Activated naive CD4-positive, alpha-beta T cell treated with anti-CD3 and anti-CD28 coated beads, Interleukin-2, amount 50 U/mL, for 24 hours (primary cell): ENCODE results near the gene TBX1.

Source experiments
- H3K27ac Mint-ChIP-seq: one replicate; pipeline ENCODE4 v1.8.0; 2021; ENCODE audit warnings: mild to moderate bottlenecking, mixed read lengths
- H3K27me3 Mint-ChIP-seq: one replicate; pipeline ENCODE4 v1.8.0; 2021; ENCODE audit warnings: mixed read lengths
- H3K36me3 Mint-ChIP-seq: one replicate; pipeline ENCODE4 v1.8.0; 2021; ENCODE audit warnings: mixed read lengths
- H3K4me1 Mint-ChIP-seq: one replicate; pipeline ENCODE4 v1.8.0; 2021; ENCODE audit warnings: mixed read lengths
- H3K4me3 Mint-ChIP-seq: one replicate; pipeline ENCODE4 v1.8.0; 2021; ENCODE audit warnings: mild to moderate bottlenecking, mixed read lengths
- H3K9me3 Mint-ChIP-seq: one replicate; pipeline ENCODE4 v1.8.0; 2021; ENCODE audit warnings: mixed read lengths

TBX1 gene

DNA sequence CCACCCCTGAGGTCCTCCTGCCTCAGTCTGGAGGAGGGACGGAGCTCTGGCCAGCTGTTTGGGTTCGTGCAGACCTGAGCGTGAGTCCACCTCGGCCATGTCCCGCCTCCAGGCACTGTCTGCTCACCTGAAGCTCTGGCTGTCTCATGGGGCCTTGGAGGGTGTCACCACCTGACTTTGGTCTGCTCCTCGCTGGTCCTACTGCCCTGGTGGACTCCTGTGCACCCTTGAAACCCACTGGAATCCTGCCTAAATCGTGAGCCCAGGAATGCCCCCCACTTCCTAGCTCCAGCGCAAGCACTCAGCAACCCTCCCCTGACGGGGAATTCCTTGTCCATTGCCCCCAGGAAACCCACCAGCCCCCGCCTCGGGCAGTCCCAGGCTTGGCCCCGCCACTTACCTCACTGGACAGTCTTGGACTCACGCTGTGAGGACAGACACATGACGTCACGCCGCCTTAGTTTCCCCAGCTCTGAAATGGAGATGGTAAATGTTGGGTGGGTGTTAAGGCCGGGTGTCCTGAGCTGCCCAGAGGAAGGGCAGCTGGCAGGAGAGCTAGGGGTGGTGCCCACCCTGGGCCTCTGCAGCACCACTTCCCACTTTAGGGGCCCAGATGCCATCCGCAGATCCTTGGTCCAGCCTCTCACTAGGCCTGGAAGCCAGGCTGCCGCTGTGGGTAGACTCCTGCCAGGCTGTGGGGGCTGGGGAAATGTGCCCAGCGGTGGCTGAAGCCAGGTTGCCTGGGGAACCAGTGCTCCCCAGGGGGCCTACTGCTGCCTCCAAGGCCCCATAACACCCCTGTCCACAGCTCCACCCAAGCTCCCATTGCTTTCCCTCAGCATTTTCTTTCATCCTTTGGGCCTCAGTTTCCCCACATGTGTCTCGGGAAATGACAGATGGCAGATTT lies 18.2 kb upstream of the TBX1 start:
- H3K36me3 Mint-ChIP-seq = no peaks in the 10 kb centered on the region
- H3K27me3 Mint-ChIP-seq = no peaks in the 10 kb centered on the region
- no peak overlapping the region for H3K4me3 Mint-ChIP-seq
- H3K9me3 Mint-ChIP-seq = no peaks in the 10 kb centered on the region
- no peaks in the 10 kb centered on the region for H3K4me1 Mint-ChIP-seq
- no peak overlapping the region for H3K27ac Mint-ChIP-seq

DNA sequence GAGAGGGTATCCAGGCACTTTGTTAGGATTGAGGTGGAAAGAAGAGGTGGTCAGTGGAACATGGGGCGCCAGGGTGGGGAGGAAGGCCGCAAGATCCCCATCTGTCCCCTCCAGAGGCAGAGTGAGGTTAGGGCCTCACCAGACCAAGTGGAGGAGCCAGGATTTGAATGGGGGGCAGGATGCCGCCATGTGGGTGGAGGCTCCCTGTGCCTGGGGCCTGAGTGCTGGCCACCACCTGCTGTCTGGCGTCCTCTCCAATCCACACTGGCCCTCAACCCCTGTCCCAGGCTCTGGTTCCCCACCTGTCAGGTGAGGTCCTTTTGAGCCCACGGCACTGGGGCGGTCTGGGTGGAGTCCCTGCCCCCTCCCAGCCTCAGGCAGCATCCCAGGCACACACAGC lies 17.5 kb upstream of the TBX1 start:
- H3K4me3 Mint-ChIP-seq = no peak overlapping the region
- H3K4me1 Mint-ChIP-seq = no peaks in the 10 kb centered on the region
- H3K36me3 Mint-ChIP-seq = no peaks in the 10 kb centered on the region
- no peaks in the 10 kb centered on the region for H3K9me3 Mint-ChIP-seq
- no peaks in the 10 kb centered on the region for H3K27me3 Mint-ChIP-seq
- H3K27ac Mint-ChIP-seq = no peak overlapping the region

DNA sequence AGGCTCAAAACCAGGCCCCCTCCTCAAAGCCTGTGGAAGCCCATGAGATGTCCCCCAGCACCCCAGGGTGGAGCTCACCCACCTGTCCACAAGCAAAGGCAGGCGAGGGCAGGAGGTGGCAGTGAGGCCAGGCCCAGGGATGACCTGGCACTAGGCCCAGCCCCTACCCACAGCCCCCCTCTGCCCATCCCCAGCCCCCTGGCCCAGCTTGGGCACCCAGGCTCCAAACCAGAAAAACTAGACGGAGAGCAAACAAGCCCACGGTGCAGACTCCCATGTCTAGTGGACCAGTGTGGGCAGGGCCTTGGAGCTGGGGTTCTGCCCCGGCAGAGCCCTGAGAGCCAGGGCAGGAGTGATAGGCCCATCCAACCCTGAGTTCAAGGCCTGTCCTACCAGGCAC lies 16.9 kb upstream of the TBX1 start:
- Mint-ChIP-seq H3K27ac (no peak overlapping the region), H3K4me1 (no peaks in the 10 kb centered on the region), H3K27me3 (no peaks in the 10 kb centered on the region), H3K36me3 (no peaks in the 10 kb centered on the region), H3K4me3 (no peak overlapping the region), H3K9me3 (no peaks in the 10 kb centered on the region)

DNA sequence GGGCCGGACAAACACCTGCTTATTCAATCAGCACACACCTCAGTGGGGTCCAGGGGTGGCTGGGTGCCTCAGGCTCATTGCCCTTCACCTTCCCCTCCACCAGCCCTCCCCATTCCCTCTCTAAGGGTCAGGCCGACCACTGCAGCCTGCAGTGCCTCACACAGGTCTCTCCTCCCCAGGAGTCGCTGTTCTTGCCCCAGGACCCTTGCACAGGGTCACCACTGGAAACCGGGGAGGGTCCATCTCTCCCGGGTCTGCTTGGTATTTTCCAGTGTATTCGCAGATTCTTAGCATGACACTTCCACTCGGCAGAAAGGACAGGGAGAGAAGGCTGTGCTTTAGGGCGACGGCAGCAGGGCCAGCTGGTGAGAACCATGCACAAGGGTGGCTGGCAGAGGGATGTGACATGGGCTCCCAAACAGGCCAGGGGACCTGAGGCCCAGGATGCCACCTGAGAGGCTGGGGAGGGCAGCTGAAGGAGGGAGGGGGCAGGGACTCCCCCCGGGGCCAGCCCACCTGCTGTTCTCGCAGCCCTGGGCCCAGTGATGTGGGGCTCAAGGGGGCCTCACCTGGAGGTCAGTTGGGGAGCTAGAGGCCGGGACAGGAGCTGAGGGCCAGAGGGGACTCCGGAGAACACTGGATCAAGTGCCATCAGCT lies 16.1 kb upstream of the TBX1 start:
- Mint-ChIP-seq H3K4me3 (no peak overlapping the region), H3K27me3 (no peaks in the 10 kb centered on the region), H3K9me3 (no peaks in the 10 kb centered on the region), H3K36me3 (no peaks in the 10 kb centered on the region), H3K27ac (no peak overlapping the region), H3K4me1 (no peaks in the 10 kb centered on the region)

DNA sequence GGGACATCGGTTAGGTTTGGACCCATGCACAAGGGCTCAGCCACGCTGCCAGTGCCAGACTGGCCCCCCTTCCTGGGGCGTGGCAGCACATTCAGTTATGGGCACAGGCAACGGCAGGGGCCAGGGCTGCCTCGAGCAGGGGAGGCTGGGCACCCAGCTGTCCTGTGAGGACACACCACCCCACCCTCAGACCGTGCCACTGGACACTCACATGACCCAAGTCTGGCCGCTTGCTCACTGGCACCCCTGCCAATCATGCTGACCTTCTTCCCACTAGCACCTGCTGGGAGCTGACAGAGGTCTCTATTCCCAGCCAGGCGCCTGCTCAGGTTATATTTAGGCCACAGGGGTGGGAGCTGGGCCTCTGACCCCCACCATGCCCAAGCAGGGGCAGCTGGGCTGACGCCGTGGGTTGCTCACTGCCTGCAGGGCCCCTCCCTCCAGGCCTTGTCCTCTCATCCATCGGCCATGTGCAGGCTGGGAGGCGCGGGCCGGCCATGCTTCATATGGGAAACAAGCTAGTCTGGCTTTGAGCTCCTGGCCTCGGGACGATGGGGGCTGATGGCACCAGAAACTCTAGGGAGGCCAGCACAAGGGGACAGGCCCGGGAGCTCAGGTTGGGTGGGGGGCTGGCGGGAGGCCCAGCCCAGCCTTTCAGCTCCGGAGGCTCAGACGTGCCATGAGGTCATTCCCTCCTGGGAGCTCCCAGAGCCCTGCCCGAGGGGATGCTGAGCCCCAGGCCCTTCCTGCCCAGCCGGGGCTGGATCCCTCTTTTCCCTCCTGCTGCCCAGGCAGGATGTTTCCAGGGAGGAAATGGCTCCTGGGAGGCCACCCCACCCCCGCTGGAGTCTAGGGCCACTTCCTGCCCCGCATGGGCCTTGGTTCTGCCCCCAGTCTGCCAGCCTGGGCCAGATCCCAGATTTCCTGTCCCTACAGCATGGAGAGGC lies 15.2 kb upstream of the TBX1 start:
- no peaks in the 10 kb centered on the region for H3K27me3 Mint-ChIP-seq
- no peak overlapping the region for H3K4me3 Mint-ChIP-seq
- H3K36me3 Mint-ChIP-seq = no peaks in the 10 kb centered on the region
- no peaks in the 10 kb centered on the region for H3K4me1 Mint-ChIP-seq
- H3K27ac Mint-ChIP-seq = no peak overlapping the region
- no peaks in the 10 kb centered on the region for H3K9me3 Mint-ChIP-seq

DNA sequence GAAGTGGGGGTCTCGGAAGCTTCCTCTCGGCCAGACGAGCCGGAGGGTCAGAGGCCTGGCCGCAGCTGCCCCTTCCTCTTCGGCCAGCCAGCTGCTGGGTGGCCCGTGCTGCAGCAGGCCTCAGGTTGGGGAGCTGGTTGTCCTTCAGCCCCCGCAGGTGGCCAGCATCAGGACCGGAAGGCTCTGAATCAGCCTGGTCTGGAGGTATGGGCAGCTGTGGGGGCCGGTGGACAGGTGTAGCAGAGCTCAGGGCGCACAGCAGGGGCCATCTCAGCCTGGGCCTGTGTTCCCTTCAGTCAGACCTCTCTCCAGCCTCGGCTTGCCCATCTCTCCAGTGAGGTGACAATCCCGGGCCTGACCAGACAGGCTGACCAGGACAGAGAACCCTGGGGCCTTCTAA lies 13.9 kb upstream of the TBX1 start:
- no peaks in the 10 kb centered on the region for H3K36me3 Mint-ChIP-seq
- H3K9me3 Mint-ChIP-seq = no peaks in the 10 kb centered on the region
- no peak overlapping the region for H3K27ac Mint-ChIP-seq
- no peak overlapping the region for H3K4me3 Mint-ChIP-seq
- no peaks in the 10 kb centered on the region for H3K4me1 Mint-ChIP-seq
- no peaks in the 10 kb centered on the region for H3K27me3 Mint-ChIP-seq

DNA sequence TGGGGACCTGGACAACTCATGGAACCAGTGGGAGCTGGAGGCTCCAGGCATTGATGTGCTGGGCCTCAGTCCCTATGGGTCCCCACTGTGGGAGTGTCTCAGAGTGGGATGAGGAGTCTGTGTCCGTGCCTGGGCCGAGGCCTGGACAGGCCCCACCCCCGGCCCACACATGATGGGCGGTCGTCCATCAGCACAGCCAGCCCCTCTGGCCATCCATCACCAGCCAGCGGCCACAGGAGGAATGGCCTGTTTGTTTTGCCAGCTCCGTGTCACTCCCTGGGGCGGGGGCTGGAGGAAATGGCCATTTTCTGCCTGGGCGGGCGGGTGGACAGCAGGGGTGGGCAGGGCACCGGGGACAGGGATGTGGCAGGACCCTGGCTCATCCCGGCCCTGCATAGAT lies 13.0 kb upstream of the TBX1 start:
- H3K27ac Mint-ChIP-seq = no peak overlapping the region
- no peaks in the 10 kb centered on the region for H3K4me1 Mint-ChIP-seq
- H3K9me3 Mint-ChIP-seq = no peaks in the 10 kb centered on the region
- H3K4me3 Mint-ChIP-seq = no peak overlapping the region
- no peaks in the 10 kb centered on the region for H3K36me3 Mint-ChIP-seq
- H3K27me3 Mint-ChIP-seq = peaks cover under 1% of the 10 kb centered on the region

DNA sequence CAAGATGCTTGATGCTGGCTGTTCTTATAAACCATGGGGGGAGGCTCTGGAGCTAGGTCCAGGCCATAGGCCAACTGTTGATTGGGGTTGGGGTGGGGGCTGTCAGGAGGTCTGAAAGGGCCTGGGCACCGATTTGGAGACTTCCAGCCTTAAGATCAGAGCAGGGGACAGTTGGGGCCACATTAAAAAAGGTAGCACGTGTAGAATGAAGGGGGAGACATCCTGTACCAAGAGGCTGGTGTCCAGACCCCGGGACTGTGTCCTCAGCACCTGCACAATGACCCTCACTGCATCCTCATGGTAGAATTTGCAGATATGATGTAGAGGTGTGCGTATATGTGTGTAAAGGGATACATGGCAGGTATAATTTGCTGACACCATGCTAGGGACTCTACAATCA lies 12.4 kb upstream of the TBX1 start:
- Mint-ChIP-seq H3K27me3 (peaks cover 4% of the 10 kb centered on the region), H3K36me3 (no peaks in the 10 kb centered on the region), H3K4me3 (no peak overlapping the region), H3K4me1 (no peaks in the 10 kb centered on the region), H3K27ac (no peak overlapping the region), H3K9me3 (no peaks in the 10 kb centered on the region)

DNA sequence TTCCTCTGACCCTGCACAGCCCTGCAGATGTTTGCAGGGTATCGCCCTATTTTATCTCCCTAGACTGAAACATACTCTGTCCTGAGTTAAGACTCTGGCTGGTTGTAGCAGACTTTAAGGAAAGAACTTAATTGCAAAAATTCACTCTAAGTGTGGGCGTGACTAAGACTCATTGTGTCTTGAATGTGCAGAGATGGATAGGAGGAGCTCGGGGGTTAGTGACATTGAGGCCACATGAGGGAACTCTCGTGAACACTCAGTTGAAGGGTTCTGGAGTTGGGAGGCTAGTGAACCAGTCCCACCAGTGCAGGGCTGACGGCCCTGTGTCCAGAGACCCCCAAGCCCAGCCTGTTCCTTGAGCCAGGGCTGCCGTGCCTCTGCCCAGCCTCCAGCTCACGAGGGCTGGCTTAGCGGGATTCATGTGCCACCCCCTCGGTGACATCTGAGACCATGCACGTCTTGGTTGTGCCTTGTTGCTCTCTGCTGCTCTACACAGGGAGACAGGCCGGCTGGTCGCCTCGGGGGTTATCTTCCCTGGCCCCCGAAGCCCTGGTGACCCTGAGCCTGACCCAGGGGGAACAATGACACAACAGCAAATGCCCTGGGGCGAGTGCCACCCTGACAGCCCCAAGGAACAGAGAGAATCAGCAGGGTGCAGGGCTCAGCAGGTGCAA lies 11.4 kb upstream of the TBX1 start:
- Mint-ChIP-seq H3K4me3 (no peak overlapping the region), H3K9me3 (no peaks in the 10 kb centered on the region), H3K27ac (no peak overlapping the region), H3K36me3 (no peaks in the 10 kb centered on the region), H3K27me3 (peaks cover 4% of the 10 kb centered on the region), H3K4me1 (no peaks in the 10 kb centered on the region)

DNA sequence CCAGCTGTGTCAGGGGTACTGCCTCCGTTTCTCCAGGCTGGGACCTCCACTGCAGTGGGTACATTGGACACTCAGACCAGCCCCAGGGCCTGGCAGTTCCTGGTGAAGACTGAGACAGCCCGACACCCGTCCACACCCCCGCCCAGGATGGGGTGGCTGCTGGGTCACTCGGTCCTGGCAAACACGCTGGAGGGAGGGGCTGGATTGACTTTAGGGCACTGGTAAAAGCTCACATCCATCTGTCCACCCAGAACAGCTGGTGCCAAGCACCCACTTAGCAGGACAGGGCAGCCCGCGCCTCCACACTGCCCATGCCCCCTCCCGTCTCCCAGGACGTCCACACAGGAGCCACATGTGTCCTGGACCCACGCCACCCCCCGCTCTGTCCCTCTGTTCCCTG lies 10.7 kb upstream of the TBX1 start:
- Mint-ChIP-seq H3K27ac (no peak overlapping the region), H3K4me3 (no peak overlapping the region), H3K9me3 (no peaks in the 10 kb centered on the region), H3K27me3 (peaks cover 4% of the 10 kb centered on the region), H3K36me3 (no peaks in the 10 kb centered on the region), H3K4me1 (no peaks in the 10 kb centered on the region)

DNA sequence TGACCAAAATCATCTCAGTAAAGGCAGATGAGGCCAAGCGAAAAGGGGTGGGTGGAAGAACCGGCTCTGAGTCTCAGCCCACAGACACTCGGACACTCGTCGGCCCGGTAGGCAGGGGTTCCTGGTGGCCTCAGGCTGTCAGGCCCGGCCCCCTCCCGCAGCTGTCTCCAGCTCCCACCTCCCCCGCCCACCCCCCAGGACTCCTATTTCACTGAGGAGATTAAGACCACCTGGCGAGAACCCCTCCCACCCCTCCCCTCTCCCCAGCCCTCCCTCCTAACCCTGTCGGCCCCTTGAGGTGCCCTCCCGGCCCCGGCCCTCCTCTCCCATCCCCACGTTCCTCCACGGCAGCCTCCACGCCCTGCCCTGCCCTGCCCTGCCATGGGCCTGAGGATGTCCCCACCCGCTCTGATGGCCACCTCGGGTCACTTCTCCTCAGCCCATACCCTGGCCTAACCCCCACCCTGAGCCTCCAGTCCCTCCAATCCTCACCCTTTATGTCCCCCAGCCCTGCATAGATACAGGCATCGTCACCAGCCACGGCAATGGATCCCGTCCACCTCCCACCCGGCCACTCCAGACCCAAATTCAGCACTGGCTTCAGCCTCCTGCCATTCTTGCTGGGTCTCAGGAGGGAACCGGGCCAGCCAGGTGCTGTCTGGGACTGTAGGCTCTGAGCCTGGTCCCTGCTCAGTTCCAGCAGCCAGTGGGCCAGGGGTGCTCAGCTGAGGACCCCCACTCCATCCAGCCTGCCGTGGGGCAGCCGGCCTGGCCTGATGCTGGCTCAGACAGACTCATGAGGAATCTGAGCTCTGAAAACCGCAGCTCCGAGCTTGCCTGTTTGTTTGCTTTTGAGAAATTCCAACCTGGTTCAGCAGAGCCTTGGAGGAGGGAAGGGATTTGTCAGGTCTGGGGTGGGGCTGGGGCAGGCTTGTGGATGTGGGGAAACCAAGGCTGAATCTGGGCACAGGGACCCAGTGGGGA lies 9.8 kb upstream of the TBX1 start:
- H3K27ac Mint-ChIP-seq = no peak overlapping the region
- peaks cover 3% of the 10 kb centered on the region for H3K4me1 Mint-ChIP-seq
- H3K4me3 Mint-ChIP-seq = no peak overlapping the region
- H3K27me3 Mint-ChIP-seq = peaks cover 5% of the 10 kb centered on the region
- H3K9me3 Mint-ChIP-seq = no peaks in the 10 kb centered on the region
- no peaks in the 10 kb centered on the region for H3K36me3 Mint-ChIP-seq

DNA sequence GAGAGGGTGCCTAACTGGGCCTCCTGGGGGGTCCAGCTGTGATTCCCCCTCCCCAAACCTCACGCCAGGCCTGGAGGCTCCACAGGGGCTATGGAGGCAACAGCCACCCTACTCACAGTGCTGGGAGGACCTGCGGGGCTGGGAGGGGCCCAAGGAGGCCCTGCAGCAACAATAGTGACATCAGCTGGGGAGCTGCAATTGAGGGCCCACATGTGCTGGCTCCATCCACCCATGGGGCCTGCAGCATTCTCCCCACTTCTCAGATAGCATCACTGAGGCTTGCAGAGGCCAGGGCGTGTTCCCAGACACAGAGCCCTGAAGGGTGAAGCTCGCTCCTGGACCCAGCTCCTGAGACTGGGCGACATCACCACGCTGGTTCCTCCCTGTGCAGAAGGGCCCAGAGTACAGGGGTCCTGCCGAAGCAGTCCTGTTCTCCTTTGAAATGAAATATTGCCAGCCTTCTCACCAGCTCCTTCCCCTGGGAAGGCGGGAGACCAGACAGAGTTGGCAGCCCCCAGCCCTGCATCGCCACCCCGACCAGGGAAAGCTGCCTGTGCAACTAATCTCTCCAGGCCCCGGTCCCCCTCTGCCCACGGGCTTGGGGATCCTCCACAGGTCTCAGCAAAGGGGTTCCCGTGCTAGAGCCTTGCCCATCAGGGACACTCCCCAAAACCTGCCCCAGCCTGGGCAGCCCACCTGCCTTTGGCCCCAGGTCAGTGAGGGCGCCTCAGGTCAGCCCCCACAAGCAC lies 8.9 kb upstream of the TBX1 start:
- Mint-ChIP-seq H3K4me1 (peaks cover 10% of the 10 kb centered on the region), H3K9me3 (no peaks in the 10 kb centered on the region), H3K27ac (no peak overlapping the region), H3K4me3 (no peak overlapping the region), H3K36me3 (no peaks in the 10 kb centered on the region), H3K27me3 (peaks cover 10% of the 10 kb centered on the region)

DNA sequence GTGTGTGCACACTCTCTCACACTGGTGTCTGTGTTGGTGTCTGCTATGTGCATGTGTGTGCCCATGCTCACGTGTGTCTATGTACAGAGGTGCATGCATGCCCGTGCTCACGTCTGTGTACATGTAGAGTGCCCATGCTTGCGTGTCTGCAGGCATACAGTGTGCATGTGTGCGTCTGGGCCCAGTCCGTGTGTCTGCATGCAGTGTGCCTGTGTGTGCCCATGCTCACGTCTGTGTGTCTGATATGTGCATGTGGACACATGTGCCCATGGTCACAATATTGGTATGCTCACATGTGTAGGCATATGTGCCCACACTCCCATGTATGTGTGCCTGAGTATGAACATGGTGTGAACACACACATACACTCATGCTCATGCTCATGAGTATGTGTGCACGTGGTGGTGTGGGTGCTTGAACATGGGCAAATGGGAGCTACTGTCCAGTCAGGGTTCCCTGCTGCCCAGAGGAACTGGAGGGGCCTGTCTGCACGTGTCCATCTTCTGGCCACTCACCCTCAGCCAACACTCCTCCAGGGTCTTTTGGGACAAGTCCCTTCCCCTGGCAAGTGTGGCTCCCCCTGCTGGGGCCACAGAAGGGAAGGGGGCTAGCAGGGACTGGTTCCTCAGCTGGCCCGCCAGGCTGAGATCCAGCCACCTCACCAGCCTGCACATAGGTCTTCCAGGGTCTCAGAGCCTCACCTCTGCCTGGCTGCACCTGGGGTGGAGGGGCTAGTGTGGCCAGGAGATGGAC lies 7.3 kb upstream of the TBX1 start:
- Mint-ChIP-seq H3K4me1 (peaks cover 18% of the 10 kb centered on the region), H3K27me3 (peaks cover 15% of the 10 kb centered on the region), H3K9me3 (no peaks in the 10 kb centered on the region), H3K4me3 (no peak overlapping the region), H3K36me3 (no peaks in the 10 kb centered on the region), H3K27ac (no peak overlapping the region)
